Activated naive CD4-positive, alpha-beta T cell treated with anti-CD3 and anti-CD28 coated beads for 36 hours (primary cell): Measurements from ENCODE around the gene SIPA1L2. TPM values are rescaled to one million over a fixed set of nuclear protein-coding genes. Genes with fewer than 3 reads are reported as not detected.

Experiments
- total RNA-seq, 2 experiments: library from RNA; stranded (reverse); gene quantifications; one replicate each; pipeline ENCODE4 v1.2.3, GENCODE V29; 2021

The SIPA1L2 gene
- total RNA-seq, 2 experiments from 2014 or later: 2.1 to 2.6 TPM

Other genes with a start within 250 kb of the SIPA1L2 start
- gene MAP10, start 175.3 kb upstream of the SIPA1L2 start, total RNA-seq: under 1 TPM; 0.43 to 0.54 TPM